GM23338 (cell line): ENCODE data around the gene TSPAN7.

Experiments used
- CTCF ChIP-seq, 2 experiments: fragments of 200-600 bp in 1 of 2; sonication (generic) in 1 of 2; conservative IDR thresholded peaks; 2 replicates each; pipeline versions ENCODE4 v1.5.1 to v1.6.1; 2016 to 2017; ENCODE audit warnings: antibody characterized with exemption in 2 of 2, low read depth in 2 of 2, mild to moderate bottlenecking in 2 of 2, moderate library complexity in 1 of 2
- ETS1 ChIP-seq: IDR thresholded peaks from 2 replicates; pipeline ENCODE4 v1.6.1; 2016; ENCODE audit warnings: antibody characterized with exemption
- EZH2 ChIP-seq: fragments of 200-600 bp; sonication (generic); IDR thresholded peaks from one replicate; pipeline ENCODE4 v1.8.0; 2017; ENCODE audit warnings: antibody characterized with exemption, mild to moderate bottlenecking, low read depth; ENCODE audit not compliant: unreplicated experiment
- EZH2phosphoT487 ChIP-seq: fragments of 200-600 bp; sonication (generic); IDR thresholded peaks from one replicate; pipeline ENCODE4 v1.8.1; 2018; ENCODE audit warnings: antibody characterized with exemption; ENCODE audit not compliant: unreplicated experiment
- POLR2AphosphoS5 ChIP-seq: IDR thresholded peaks from 2 replicates; pipeline ENCODE4 v1.6.1; 2016; ENCODE audit warnings: antibody characterized with exemption, low read depth
- REST ChIP-seq: IDR thresholded peaks from one replicate; pipeline ENCODE4 v1.6.1; 2018; ENCODE audit warnings: antibody characterized with exemption; ENCODE audit not compliant: unreplicated experiment
- STAT1 ChIP-seq: IDR thresholded peaks from one replicate; pipeline ENCODE4 v1.6.1; 2016; ENCODE audit warnings: antibody characterized with exemption; ENCODE audit not compliant: unreplicated experiment
- ZNF114 ChIP-seq: fragments of 250-450 bp; sonication (Bioruptor Pico); IDR thresholded peaks from 2 replicates; pipeline ENCODE4 v1.5.0; 2020; ENCODE audit warnings: mild to moderate bottlenecking, moderate library complexity

GRCh38 chrX:38668771-38669170 is 107.4 kb downstream of the TSPAN7 start:
- TF ChIP-seq CTCF (conservative IDR thresholded peaks at IDR 0.05; ENCODE audit: low read depth in 2 of 2) = no peak
- no peak for TF ChIP-seq EZH2
- no peak for TF ChIP-seq POLR2AphosphoS5
- TF ChIP-seq REST = no peak
- TF ChIP-seq STAT1 = no peak
- TF ChIP-seq EZH2phosphoT487 = no peak
- no peak for TF ChIP-seq ZNF114 (CRISPR knock-in tag)
- TF ChIP-seq ETS1 = no peak
